CD4-positive, alpha-beta T cell (primary cell): Measurements from ENCODE around the gene SIX2. TPM values are rescaled to one million over a fixed set of nuclear protein-coding genes. Genes with fewer than 3 reads are reported as not detected.

ENCODE experiments used
- ATAC-seq: fragments of 200-7000 bp; cut with Tn5 transposase; one replicate; pipeline ENCODE4 v1.10.0; 2022; ENCODE audit warnings: mild to moderate bottlenecking; ENCODE audit not compliant: poor library complexity
- CTCF ChIA-PET: fragments of 350-600 bp; sonication (Branson Sonifier 250); formaldehyde crosslinking; loops from one replicate; lab custom pipeline; 2021; ENCODE audit warnings: antibody characterized with exemption, inconsistent platforms; lab: Charles Lee
- POLR2A ChIA-PET: fragments of 350-600 bp; sonication (Branson Sonifier 250); formaldehyde crosslinking; loops from one replicate; lab custom pipeline; 2021; ENCODE audit warnings: antibody characterized with exemption, inconsistent platforms; lab: Charles Lee
- DNase-seq, 14 experiments: peaks; one replicate each; pipeline ENCODE4 v3.0.0-alpha.2; 2013 to 2020; ENCODE audit warnings: mixed read lengths in 2 of 14
- H3K27ac ChIP-seq, 2 donors: one replicate each; pipeline versions ENCODE4 v1.5.1 to v1.7.0; 2013; ENCODE audit warnings: low read length in 2 of 2, low read depth in 1 of 2, mild to moderate bottlenecking in 1 of 2
- H3K27me3 ChIP-seq, 2 experiments: 1 replicate in 1 of 2; 2 replicates in 1 of 2; pipeline versions ENCODE4 v1.6.1 to v1.7.0; 2013; ENCODE audit warnings: low read length in 2 of 2, control low read depth in 1 of 2, mild to moderate bottlenecking in 1 of 2, moderate library complexity in 1 of 2; ENCODE audit not compliant: insufficient read depth in 2 of 2, control insufficient read depth in 1 of 2
- H3K36me3 ChIP-seq: one replicate; pipeline ENCODE4 v1.6.1; 2013; ENCODE audit warnings: low read length, control low read depth; ENCODE audit not compliant: insufficient read depth
- H3K4me1 ChIP-seq: one replicate; pipeline ENCODE4 v1.6.1; 2013; ENCODE audit warnings: low read length, control low read depth; ENCODE audit not compliant: insufficient read depth
- H3K4me3 ChIP-seq: one replicate; pipeline ENCODE4 v1.5.1; 2013; ENCODE audit warnings: mild to moderate bottlenecking, low read length, moderate library complexity
- H3K9me3 ChIP-seq, 2 experiments: 1 replicate in 1 of 2; 2 replicates in 1 of 2; pipeline versions ENCODE4 v1.6.1 to v1.7.0; 2013; ENCODE audit warnings: low read length in 2 of 2, mild to moderate bottlenecking in 2 of 2, control low read depth in 1 of 2, moderate library complexity in 1 of 2; ENCODE audit not compliant: control insufficient read depth in 1 of 2, insufficient read depth in 1 of 2
- H3K27ac Mint-ChIP-seq: one replicate; pipeline ENCODE4 v1.8.0; 2020; ENCODE audit warnings: mixed read lengths
- H3K27me3 Mint-ChIP-seq: one replicate; pipeline ENCODE4 v1.8.0; 2021; ENCODE audit warnings: mixed read lengths
- H3K36me3 Mint-ChIP-seq: one replicate; pipeline ENCODE4 v1.8.0; 2021; ENCODE audit warnings: low read depth, mixed read lengths
- H3K4me1 Mint-ChIP-seq: one replicate; pipeline ENCODE4 v1.8.0; 2021; ENCODE audit warnings: low read depth, mixed read lengths
- H3K4me3 Mint-ChIP-seq: one replicate; pipeline ENCODE4 v1.8.0; 2020; ENCODE audit warnings: mild to moderate bottlenecking, mixed read lengths
- H3K9me3 Mint-ChIP-seq: one replicate; pipeline ENCODE4 v1.8.0; 2020; ENCODE audit warnings: mixed read lengths
- CTCF ChIP-seq: fragments of 200-600 bp; IDR thresholded peaks from one replicate; pipeline ENCODE4 v1.8.0; 2022; ENCODE audit warnings: antibody characterized with exemption, mild to moderate bottlenecking
- intact Hi-C, 2 experiments: fragments of 100-400 bp; cut with DNase I in 1 of 2; cut with micrococcal nuclease in 1 of 2; formaldehyde crosslinking; loops; one replicate each; pipeline versions ENCODE4 v1.15.1 to v1.9.0; 2023 to 2025; cut with DNase I, micrococcal nuclease
- total RNA-seq, 174 experiments: library from RNA in 2 of 174; stranded (reverse) in 2 of 174; gene quantifications; one replicate each; pipeline ENCODE4 v1.2.3 and lab custom pipeline; 2021 to 2026

SIX2 gene
- total RNA-seq, 2 experiments from 2014 or later, result not detected

GRCh38 chr2:45029215-45029614, 20.0 kb upstream of the SIX2 start:
- peaks cover 21% of the 10 kb centered on the region for H3K27me3 Mint-ChIP-seq
- H3K4me1 ChIP-seq, result no peaks in the 10 kb centered on the region

GRCh38 chr2:45028276-45028675, 19.0 kb upstream of the SIX2 start:
- Mint-ChIP-seq H3K27me3 (peaks cover 21% of the 10 kb centered on the region), H3K9me3 (no peaks in the 10 kb centered on the region), H3K4me1 (no peaks in the 10 kb centered on the region), H3K27ac (no peak overlapping the region), H3K36me3 (no peaks in the 10 kb centered on the region), H3K4me3 (no peak overlapping the region)
- Histone ChIP-seq H3K27ac (no peak overlapping the region), H3K4me3 (no peak overlapping the region), H3K36me3 (no peaks in the 10 kb centered on the region), H3K4me1 (no peaks in the 10 kb centered on the region), H3K27me3 (peaks cover 0 to 5% of the 10 kb centered on the region in 2 experiments), H3K9me3 (no peaks in the 10 kb centered on the region)
- ATAC-seq (no peak), DNase-seq (no peak)
- intact Hi-C loops, result no loop called here
- no peak for TF ChIP-seq CTCF
- POLR2A ChIA-PET, result no interaction called here
- CTCF ChIA-PET, result no interaction called here

More at GRCh38 chr2:45029215-45029614, 20.0 kb upstream of the SIX2 start:
- ChIA-PET CTCF (no interaction called here), POLR2A (no interaction called here)
- ATAC-seq (no peak), DNase-seq (no peak)
- Histone ChIP-seq H3K27ac (no peak overlapping the region), H3K4me3 (no peak overlapping the region), H3K27me3 (peaks cover 0 to 5% of the 10 kb centered on the region in 2 experiments), H3K36me3 (no peaks in the 10 kb centered on the region), H3K9me3 (no peaks in the 10 kb centered on the region)
- intact Hi-C loops, result no loop called here
- Mint-ChIP-seq H3K9me3 (no peaks in the 10 kb centered on the region), H3K27ac (no peak overlapping the region), H3K36me3 (no peaks in the 10 kb centered on the region), H3K4me1 (no peaks in the 10 kb centered on the region), H3K4me3 (no peak overlapping the region)
- TF ChIP-seq CTCF, result no peak

GRCh38 chr2:45026924-45027450, 17.7 kb upstream of the SIX2 start:
- intact Hi-C loops, result no loop called here
- Histone ChIP-seq H3K4me3 (no peak overlapping the region), H3K36me3 (no peaks in the 10 kb centered on the region), H3K27me3 (peaks cover 2 to 5% of the 10 kb centered on the region in 2 experiments), H3K9me3 (no peaks in the 10 kb centered on the region), H3K27ac (no peak overlapping the region), H3K4me1 (no peaks in the 10 kb centered on the region)
- TF ChIP-seq CTCF, result no peak
- ChIA-PET POLR2A (no interaction called here), CTCF (no interaction called here)
- H3K4me1 Mint-ChIP-seq, result no peaks in the 10 kb centered on the region
- DNase-seq, result no peak
- ATAC-seq, result no peak
- H3K27ac Mint-ChIP-seq, result no peak overlapping the region
- no peaks in the 10 kb centered on the region for H3K36me3 Mint-ChIP-seq
- no peak overlapping the region for H3K4me3 Mint-ChIP-seq
- H3K9me3 Mint-ChIP-seq, result no peaks in the 10 kb centered on the region
- peaks cover 29% of the 10 kb centered on the region for H3K27me3 Mint-ChIP-seq
